Activated CD8-positive, alpha-beta memory T cell treated with anti-CD3 and anti-CD28 coated beads, Interleukin-2, amount 50 U/mL, for 1 hour (primary cell): ENCODE results near the gene NPLOC4.
A peak's percentile ranks its signal among the peaks of the same experiment; 100 is the strongest.

ENCODE experiments used
- DNase-seq: peaks from one replicate; pipeline ENCODE4 v3.0.0-alpha.2; 2020; ENCODE audit errors: extremely low read depth

NPLOC4 gene

GRCh38 chr17:81565231-81565630 is 71.7 kb downstream of the NPLOC4 start:
- DNase-seq = no peak

- DNase-seq = no peak
Measured at GRCh38 chr17:81564778-81565177, 72.1 kb downstream of the NPLOC4 start.

DNA sequence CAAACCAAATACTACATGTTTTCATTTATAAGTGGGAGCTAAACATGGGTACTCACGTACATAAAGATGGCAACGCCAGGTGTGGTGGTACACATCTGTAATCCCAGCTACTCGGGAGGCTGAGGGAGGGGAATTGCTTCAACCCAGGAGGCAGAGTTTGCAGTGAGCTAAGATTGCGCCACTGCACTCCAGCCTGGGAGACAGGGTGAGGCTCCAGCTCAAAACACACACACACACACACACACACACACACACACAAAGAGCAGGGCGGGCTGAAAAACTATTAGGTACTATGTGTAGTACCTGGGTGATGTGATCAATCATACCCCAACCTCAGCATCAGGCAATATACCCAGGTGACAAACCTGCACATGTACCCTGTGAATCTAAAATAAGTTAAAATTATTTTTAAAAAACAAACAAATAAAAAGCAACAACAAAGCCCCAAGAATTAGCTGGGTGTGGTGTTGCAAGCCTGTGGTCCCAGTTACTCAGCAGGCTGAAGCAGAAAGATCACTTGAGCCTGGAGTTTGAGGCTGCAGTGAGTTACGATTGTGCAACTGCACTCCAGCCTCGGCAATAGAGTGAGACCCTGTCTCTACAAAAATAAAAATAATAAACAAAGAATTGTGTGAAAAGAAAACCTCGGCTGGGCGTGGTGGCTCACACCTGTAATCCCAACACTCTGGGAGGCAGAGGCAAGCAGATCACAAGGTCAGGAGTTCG is 72.9 kb downstream of the NPLOC4 start:
- no peak for DNase-seq

GRCh38 chr17:81561494-81561885 is 75.4 kb downstream of the NPLOC4 start:
- DNase-seq = no peak

- DNase-seq = no peak
Measured at GRCh38 chr17:81558941-81559806, 77.7 kb downstream of the NPLOC4 start.

GRCh38 chr17:81558115-81558468 is 78.8 kb downstream of the NPLOC4 start:
- DNase-seq = no peak

DNA sequence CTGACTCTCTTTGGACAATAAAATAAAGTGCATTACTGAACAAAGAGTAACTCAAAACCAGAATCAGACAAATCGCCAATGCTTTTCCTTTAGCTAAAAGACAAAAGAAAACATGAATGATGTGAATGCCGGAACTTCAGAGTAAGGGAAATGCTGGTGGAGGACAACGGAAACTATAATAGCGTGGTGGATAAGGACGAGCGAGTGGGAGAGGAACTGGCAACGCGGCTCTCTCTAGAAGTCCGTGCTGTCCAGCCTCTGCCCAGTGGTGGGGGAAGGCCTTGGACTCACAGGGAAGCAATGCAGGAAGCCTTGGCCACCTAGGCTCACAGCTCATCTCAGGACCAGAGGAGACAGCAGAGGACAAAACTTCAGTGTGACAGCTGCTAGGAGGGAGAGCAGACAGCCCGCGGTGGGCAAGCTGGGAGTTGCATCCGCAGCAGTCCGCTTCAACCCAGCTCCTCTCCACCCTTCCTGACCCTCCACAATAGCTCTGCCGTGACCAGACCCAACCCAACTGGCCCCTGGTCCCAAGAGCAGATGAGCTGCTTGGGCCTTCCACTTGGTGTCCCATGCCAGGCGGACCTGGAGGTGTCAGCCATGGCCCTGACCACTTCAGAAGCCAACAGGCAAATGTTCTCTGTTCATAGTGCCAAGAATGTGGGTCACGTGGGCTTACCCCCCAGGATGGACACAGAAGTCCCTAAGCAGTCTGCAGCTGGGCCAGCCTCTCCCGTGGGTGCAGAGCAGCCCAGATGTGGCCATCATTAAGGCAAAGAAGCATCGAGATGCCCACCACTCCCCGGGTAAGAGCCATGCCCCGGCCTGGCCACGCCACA is 79.4 kb downstream of the NPLOC4 start:
- no peak for DNase-seq

- DNase-seq = no peak
Measured at GRCh38 chr17:81556863-81557262, 80.0 kb downstream of the NPLOC4 start.

DNA sequence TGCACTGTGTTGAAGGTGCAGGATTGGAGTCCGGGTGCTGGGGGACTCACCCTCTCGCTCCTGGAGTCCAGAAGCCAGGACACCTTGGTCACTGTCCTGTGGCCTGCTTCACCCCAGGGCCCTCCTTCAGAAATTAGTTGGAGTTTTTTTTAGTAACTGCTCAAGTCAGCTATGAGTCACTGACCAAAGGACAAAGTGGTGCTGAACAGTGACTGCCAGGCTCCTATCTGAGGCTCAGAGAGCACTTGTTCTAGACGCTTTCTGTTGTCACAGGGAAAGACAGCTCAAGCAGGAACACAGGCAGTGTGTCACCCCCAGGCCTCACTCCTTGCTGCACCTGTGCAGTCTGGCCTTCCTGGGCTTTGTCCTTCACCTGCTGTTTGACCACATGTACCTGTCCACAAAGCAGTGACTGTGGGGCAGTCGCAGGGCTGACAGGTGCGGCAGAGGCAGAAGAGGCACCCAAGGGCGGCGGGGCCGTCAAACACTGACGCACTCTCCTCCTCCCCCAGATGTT is 80.7 kb downstream of the NPLOC4 start:
- DNase-seq = no peak

DNA sequence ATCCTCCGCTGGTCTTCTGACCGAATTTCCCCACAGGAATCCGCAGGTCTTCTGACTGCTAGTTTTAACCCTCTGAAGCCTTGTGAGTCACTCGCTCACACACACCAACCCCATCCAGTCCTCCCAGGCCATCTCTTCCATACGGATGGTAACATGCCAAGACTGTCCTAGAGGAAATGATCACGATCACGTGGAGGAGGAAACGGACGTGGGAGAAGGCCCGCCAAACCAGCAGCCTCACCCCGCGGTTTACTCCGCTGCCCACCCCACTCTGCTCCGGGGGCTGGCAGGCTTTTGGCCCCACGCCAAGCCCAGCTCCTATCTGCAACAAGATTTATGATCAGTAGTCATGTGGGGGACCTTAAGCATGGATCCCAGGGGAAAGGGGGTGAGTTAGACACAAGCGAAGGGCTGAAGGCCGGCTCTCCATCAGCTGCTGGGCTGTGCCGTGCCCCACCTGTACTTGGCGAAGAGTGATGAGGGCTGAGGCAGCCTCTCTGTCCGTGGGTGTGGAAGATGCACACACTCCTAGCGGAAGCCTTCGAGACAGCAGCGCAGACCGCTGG is 83.2 kb downstream of the NPLOC4 start:
- DNase-seq = no peak

GRCh38 chr17:81553018-81553615 is 83.8 kb downstream of the NPLOC4 start:
- peak; percentile 45 for DNase-seq

GRCh38 chr17:81552244-81553017 is 84.5 kb downstream of the NPLOC4 start, which contains the start of gene FAAP100:
Gene FAAP100 (minus strand): TSS chr17:81552353. CDS start chr17:81552330, 23 bp downstream.
- no peak for DNase-seq

DNA sequence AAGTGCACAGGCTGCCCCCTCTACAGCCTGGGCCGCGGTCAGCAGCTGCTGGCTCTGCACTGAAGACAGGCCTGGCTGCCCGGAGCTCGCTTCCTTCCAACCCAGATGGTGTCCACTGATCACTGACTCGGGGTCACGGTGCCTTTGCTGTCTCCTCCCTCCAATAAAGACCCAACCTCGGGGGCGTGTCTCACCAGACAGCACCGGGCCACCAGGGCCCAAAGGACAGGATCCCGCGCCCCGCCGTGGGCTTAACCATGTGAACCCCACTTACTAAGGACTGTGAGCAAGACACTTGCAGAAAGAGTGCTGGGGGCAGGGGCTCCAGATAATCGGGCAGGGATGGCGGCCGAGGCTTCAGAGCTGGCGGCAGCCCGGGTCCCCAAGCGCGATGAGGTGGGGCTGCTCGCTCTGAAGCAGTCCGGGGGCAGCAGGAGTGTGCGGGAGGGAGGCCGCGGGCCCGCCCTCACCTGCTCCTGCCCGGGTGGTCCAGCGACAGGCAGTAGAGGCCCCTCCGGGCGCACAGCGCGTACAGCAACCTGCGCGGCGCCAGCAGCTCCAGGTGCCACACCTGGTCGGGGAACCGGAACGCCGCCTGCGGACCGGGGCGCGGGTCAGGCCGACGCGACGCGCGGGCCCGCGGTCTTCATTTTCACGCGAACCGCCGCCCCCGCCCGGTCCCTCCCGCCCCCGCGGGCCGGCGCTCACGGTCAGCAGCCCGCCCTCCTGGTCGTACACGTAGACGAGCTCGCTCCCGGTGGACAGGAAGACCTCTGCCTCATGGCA is 85.3 kb downstream of the NPLOC4 start:
- no peak for DNase-seq

DNA sequence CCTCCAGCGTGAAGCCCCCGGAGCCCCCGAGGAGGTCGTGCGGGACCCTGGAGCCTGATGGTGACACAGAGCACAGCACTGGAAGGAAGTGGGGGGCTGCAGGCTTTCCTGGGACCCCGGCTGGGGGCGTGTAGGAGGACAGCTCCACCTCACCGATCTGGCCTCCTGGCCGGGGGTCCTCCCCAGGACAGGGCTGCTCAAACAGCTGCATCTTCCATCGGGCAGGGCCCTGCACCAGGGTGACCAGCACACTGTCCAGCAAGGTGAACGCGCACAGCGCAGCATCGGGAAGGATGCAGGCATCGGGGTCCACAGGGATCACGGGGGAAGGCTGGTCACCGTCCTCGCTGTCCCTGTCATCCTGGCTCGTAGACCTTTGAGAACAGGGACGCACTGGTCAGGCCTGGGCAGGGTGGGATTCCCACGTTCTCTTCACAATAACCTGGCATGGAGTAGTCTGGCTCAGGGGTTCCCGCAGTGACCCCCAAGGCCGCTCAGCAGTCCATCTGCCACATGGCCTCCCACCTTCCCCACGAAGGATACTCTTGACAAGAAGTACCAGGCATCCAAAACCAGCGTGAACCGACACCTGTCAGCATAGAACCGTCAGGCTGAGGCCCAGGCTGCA is 86.0 kb downstream of the NPLOC4 start:
- no peak for DNase-seq

DNA sequence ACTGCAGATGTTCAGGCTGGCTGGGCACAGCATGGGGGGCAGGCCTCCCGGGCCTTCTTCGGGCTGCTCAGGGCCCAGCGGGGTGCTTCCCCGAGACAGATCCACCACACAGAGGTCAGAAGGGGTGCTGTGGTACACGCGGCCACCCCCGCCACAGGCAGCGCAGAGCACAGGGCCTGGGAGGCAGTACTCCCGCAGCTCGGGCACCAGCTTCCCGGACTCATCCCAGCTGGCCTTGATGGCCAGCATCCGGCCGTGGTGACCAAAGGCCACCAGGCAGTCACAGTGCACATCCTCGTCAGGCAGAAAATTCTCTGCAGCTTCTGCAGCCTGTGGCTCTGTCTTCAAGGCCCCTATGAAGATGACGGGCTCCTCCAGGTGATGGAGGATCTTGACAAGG is 86.6 kb downstream of the NPLOC4 start:
- DNase-seq = no peak

GRCh38 chr17:81549826-81550225 is 87.1 kb downstream of the NPLOC4 start:
- no peak for DNase-seq

- no peak for DNase-seq
Measured at GRCh38 chr17:81549031-81549557, 87.8 kb downstream of the NPLOC4 start.

DNA sequence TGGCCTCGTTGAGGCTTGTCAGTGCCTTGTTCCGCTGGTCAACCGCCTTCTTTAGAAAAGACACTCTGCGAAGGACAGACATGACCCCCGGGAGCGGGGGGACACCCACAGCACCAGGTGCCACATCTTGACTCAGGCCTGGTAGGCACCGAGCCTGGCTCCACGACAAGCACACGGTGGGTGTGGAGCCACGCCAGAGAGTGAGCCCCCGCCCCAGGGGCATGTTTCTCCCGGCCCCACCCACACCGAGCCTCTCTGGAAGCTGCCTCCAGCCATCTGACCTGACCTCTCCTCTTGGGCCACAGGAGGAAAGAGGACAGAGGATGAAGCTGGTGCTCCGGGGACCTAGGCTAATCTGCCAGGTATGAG is 89.3 kb downstream of the NPLOC4 start:
- no peak for DNase-seq
